Adrenal gland (tissue), 12 donors: ENCODE measurements around the gene CEACAM6. TPM values are rescaled to one million over a fixed set of nuclear protein-coding genes. Genes with fewer than 3 reads are reported as not detected.

Source experiments
- DNase-seq, 7 donors: peaks; one replicate each; pipeline ENCODE4 v3.0.0-alpha.2; 2019 to 2020
- H3K27ac ChIP-seq, 5 donors: fragments of 200-600 bp; sonication (generic) in 4 of 5; 1 replicate in 3 of 5; 2 replicates in 2 of 5; pipeline versions ENCODE4 v1.5.1 to v1.8.0; 2016 to 2020; ENCODE audit warnings: mild to moderate bottlenecking in 1 of 5
- H3K27me3 ChIP-seq: fragments of 200-600 bp; 2 replicates; pipeline ENCODE4 v1.8.0; 2021
- H3K36me3 ChIP-seq, 2 donors: fragments of 200-600 bp; replicated peaks in 1 of 2; 1 replicate in 1 of 2; 2 replicates in 1 of 2; pipeline versions ENCODE4 v1.5.1 to v1.8.0; 2018 to 2022
- H3K4me1 ChIP-seq, 2 donors: fragments of 200-600 bp; replicated peaks in 1 of 2; 1 replicate in 1 of 2; 2 replicates in 1 of 2; pipeline versions ENCODE4 v1.5.1 to v1.8.0; 2018 to 2021
- H3K4me3 ChIP-seq, 4 donors: fragments of 200-600 bp; sonication (generic) in 3 of 4; one replicate each; pipeline ENCODE4 v1.5.1; 2016 to 2018
- H3K9me3 ChIP-seq, 3 donors: fragments of 200-600 bp; sonication (generic) in 1 of 3; replicated peaks in 1 of 3; 1 replicate in 2 of 3; 2 replicates in 1 of 3; pipeline versions ENCODE4 v1.5.1 to v1.8.0; 2016 to 2021
- POLR2A ChIP-seq, 2 donors: fragments of 450-650 bp; IDR thresholded peaks; one replicate each; pipeline ENCODE4 v1.6.1; 2017; ENCODE audit warnings: antibody characterized with exemption in 2 of 2, mild to moderate bottlenecking in 2 of 2, moderate library complexity in 1 of 2
- WGBS, 4 donors: extraction: QIAGEN DNeasy Blood & Tissue Kit in 2 of 4; methylation state at CpG; one replicate each; pipeline versions ENCODE4 v1.1.5 to v1.1.7; 2013 to 2017; 5-methylcytosine and 5-hydroxymethylcytosine counted together
- intact Hi-C, 2 donors: fragments of 100-400 bp; cut with DNase I; formaldehyde crosslinking; loops; one replicate each; pipeline versions ENCODE4 v1.14.1 to v1.15.0; 2022 to 2023
- polyA plus RNA-seq, 3 donors: library from polyadenylated mRNA; stranded (reverse); fragments of 200-250 nt in 2 of 3; fragments of 350-450 nt in 1 of 3; fragmentation: Illumina TruSeq in 1 of 3; extraction: RNeasy Lipid Tissue Mini Kit (QIAGEN cat#74804) in 1 of 3; gene quantifications; one replicate each; pipeline ENCODE4 v1.2.3, GENCODE V29; 2013 to 2014
- total RNA-seq, 9 donors: library from RNA; depleted of rRNA in 4 of 9; stranded (reverse); fragments of >200 nt in 4 of 9; fragments of 120-200 nt in 1 of 9; fragmentation: NEBNext Ultra II Directional in 1 of 9; extraction: Animal tissue kit (Norgen Biotek cat#: 25700) in 1 of 9; gene quantifications; one replicate each; pipeline versions ENCODE4 v1.1.0 to v1.2.4, GENCODE V29; 2013 to 2023
- TF ChIP-seq, protein P1 (sequence below), 6 experiments: fragments of 450-650 bp in 4 of 6; fragments of 200-600 bp in 2 of 6; sonication (generic) in 1 of 6; IDR thresholded peaks; 1 replicate in 5 of 6; 2 replicates in 1 of 6; pipeline versions ENCODE4 v1.5.1 to v1.8.0; 2016 to 2021; ENCODE audit warnings: antibody characterized with exemption in 6 of 6, mild to moderate bottlenecking in 2 of 6, moderate library complexity in 1 of 6
- donor health status: healthy with polysubstance abuse.
- donor health status: Bipolar disorder and iron deficiency.
- donor health status: DM: yes; HTN: yes; CAD: no.
- donor health status: DM: no; HTN: no; CAD: no.
- donor health status: DM: no; HTN: no; CAD: no.
- donor health status: DM: yes; HTN: yes; CAD: no.

Gene CEACAM6
- total and polyA plus RNA-seq, 12 donors: 0.06 to 0.76 (median 0.24) TPM; not detected in 5

DNA sequence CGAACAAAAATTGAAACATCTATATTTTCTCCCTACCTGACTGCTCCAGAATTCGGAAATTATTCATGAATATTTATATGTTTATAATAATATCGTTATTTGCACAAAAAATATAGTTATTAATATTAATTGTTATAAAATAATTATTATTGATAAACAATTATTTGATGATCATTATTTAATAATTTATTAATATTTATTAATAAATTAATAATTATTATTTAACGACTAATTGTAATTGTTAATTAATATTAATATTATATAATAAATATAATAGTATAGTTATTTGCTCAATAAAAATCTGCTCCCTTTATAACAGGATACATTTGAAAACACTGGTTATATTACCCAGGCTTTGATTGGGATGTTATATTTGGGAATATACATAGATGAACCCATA lies 14.3 kb downstream of the CEACAM6 start:
- Histone ChIP-seq H3K27me3 (no peaks in the 10 kb centered on the region), H3K27ac (no peak overlapping the region), H3K36me3 (no peaks in the 10 kb centered on the region), H3K4me3 (no peak overlapping the region), H3K9me3 (no peaks in the 10 kb centered on the region), H3K4me1 (no peaks in the 10 kb centered on the region)
- intact Hi-C loops: no loop called here
- DNase-seq: no peak
- TF ChIP-seq POLR2A (IDR thresholded peaks at IDR 0.05): no peak
- TF ChIP-seq, protein P1, sequence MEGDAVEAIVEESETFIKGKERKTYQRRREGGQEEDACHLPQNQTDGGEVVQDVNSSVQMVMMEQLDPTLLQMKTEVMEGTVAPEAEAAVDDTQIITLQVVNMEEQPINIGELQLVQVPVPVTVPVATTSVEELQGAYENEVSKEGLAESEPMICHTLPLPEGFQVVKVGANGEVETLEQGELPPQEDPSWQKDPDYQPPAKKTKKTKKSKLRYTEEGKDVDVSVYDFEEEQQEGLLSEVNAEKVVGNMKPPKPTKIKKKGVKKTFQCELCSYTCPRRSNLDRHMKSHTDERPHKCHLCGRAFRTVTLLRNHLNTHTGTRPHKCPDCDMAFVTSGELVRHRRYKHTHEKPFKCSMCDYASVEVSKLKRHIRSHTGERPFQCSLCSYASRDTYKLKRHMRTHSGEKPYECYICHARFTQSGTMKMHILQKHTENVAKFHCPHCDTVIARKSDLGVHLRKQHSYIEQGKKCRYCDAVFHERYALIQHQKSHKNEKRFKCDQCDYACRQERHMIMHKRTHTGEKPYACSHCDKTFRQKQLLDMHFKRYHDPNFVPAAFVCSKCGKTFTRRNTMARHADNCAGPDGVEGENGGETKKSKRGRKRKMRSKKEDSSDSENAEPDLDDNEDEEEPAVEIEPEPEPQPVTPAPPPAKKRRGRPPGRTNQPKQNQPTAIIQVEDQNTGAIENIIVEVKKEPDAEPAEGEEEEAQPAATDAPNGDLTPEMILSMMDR (IDR thresholded peaks at IDR 0.05): no peak
- 82 to 88% (median 83%) methylated on average over 4 of the region's 4 CpGs for WGBS, 4 donors

DNA sequence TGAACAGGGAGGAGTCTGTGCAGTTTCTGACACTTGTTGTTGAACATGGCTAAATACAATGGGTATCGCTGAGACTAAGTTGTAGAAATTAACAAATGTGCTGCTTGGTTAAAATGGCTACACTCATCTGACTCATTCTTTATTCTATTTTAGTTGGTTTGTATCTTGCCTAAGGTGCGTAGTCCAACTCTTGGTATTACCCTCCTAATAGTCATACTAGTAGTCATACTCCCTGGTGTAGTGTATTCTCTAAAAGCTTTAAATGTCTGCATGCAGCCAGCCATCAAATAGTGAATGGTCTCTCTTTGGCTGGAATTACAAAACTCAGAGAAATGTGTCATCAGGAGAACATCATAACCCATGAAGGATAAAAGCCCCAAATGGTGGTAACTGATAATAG lies 16.1 kb downstream of the CEACAM6 start:
- WGBS, 4 donors: 81 to 89% (median 88%) methylated on average over 2 of the region's 2 CpGs
- H3K27ac ChIP-seq: no peak overlapping the region

DNA sequence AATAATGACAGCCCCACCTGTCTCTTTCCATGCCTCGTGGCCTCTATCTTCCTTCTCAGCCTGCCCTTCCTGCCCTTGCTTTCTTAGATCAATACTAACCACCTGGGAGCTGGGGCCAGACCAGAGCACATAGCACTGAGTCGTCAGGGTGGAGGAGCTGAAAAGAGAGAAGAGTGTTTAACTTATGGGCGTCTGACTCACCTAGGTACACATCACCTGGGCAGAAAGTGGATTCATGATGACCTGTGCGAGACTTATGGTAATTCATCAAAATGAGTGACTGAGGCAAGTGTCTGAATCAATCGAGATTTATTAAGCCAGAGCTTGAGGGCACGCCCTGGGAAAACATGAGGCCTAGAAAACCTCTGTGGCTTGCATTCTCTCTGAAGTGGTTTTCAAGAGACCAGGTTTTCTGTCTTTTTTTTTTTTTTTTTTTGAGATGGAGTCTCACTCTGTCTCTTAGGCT lies 19.2 kb downstream of the CEACAM6 start:
- no peaks in the 10 kb centered on the region for H3K9me3 ChIP-seq
- no peaks in the 10 kb centered on the region for H3K27me3 ChIP-seq
- no peak overlapping the region for H3K27ac ChIP-seq
- H3K4me1 ChIP-seq: no peaks in the 10 kb centered on the region
- no peak for DNase-seq
- intact Hi-C loops: no loop called here
- no peaks in the 10 kb centered on the region for H3K36me3 ChIP-seq
- WGBS, 4 donors: 44 to 58% (median 55%) methylated on average over 6 of the region's 6 CpGs
- no peak overlapping the region for H3K4me3 ChIP-seq
- no peak for TF ChIP-seq POLR2A (IDR thresholded peaks at IDR 0.05)
- TF ChIP-seq, protein P1 (IDR thresholded peaks at IDR 0.05): no peak

More for the DNA sequence above, 16.1 kb downstream of the CEACAM6 start:
- Histone ChIP-seq H3K4me3 (no peak overlapping the region), H3K27me3 (no peaks in the 10 kb centered on the region), H3K4me1 (no peaks in the 10 kb centered on the region), H3K9me3 (no peaks in the 10 kb centered on the region), H3K36me3 (no peaks in the 10 kb centered on the region)
- intact Hi-C loops: no loop called here
- DNase-seq: no peak
- TF ChIP-seq, protein P1 (IDR thresholded peaks at IDR 0.05): no peak
- TF ChIP-seq POLR2A (IDR thresholded peaks at IDR 0.05): no peak

DNA sequence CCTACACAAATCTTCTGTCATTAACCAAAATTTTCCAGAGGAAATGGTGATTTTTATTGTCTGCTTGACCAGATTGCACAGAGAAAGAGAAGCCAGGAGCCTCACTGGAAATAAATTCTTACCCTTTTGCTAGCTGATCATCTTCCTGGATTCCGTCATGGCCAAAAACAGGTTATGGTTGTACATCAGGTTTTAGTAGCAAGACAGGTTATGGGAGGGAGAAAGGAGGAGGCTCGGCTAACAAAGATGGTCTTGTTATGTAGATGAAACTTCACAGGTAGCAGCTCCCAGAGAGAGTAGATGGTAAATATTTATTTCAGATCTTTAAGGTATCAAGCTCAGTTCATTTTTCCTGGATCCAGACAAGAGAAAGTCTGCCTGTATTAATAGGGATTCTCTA lies 21.4 kb downstream of the CEACAM6 start:
- H3K4me1 ChIP-seq: no peaks in the 10 kb centered on the region
- intact Hi-C loops: no loop called here
- no peak overlapping the region for H3K4me3 ChIP-seq
- WGBS, 4 donors: 41 to 69% (median 62%) methylated on average over 2 of the region's 2 CpGs
- no peak for DNase-seq
- H3K36me3 ChIP-seq: no peaks in the 10 kb centered on the region
- H3K27me3 ChIP-seq: no peaks in the 10 kb centered on the region
- H3K27ac ChIP-seq: no peak overlapping the region
- TF ChIP-seq, protein P1 (IDR thresholded peaks at IDR 0.05): no peak
- no peak for TF ChIP-seq POLR2A (IDR thresholded peaks at IDR 0.05)
- no peaks in the 10 kb centered on the region for H3K9me3 ChIP-seq
